ENCODE measurements around the gene ISCU.

Gene ISCU

GRCh38 chr12:108598553-108599250, 36.3 kb downstream of the ISCU start:
- intact Hi-C loops (cut with DNase I): no loop called here

DNA sequence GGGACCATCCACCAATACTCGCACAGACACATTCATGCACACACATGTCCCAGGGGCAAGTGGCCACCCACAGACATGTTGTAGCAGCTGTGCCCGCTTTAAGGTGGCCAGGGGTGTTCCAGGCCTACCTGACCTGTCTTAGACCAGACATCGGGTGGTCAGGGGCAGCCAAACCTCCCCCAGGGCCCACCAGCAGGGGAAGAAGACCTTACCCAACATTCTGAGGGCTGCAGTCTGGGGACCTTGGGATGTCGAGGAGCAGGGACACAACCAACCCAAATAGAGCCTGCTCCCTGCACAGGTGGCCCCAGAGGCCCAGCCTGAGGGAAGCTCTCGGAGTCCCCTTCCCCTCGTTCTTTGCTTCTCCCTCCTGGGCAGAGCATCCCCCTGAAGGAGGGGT, 37.1 kb downstream of the ISCU start:
- intact Hi-C loops (cut with DNase I): no loop called here
- DNase-seq: peak in 1 of 10 donors; percentile 35

More at GRCh38 chr12:108598553-108599250, 36.3 kb downstream of the ISCU start:
- peak in 1 of 10 donors; percentile 15 for DNase-seq

DNA sequence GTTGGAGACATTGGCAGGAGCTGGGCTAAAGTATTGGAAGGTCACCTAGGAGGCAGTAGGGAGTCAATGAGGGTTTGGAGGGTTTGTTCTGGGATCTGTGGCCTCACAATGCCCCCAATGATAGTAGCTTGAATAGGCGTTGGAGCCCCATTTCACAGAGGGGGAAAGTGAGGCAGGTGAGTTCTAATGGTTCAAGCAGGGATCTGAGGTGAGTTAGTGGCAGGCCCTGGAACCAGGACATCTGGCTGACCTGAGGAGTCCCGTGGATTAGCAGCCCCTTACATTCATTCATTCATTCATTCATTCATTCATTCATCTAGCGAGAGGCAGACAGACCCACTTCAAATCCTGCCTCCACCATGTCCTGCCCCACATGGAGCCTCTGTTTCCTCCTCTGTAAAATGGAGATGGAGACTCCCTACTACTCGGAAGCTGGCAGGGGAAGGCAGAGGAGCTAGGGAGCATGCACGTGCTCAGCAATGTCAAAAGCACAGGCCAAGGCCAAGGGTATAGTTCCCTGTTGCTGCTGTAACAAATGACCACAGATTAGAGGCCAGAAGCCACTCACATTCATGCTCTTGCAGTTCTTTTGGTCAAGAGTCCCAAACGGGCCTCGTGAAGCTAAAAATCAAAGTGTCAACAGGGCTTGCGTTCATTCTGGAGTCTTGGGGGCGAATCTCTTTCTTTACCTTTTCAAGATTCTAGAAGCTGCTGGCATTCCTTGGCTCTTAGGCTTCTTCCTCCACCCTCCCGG, 37.7 kb downstream of the ISCU start:
- intact Hi-C loops (cut with DNase I): no loop called here
- peak in 1 of 10 donors; percentile 19 for DNase-seq

GRCh38 chr12:108600702-108601007, 38.3 kb downstream of the ISCU start:
- intact Hi-C loops (cut with DNase I): no loop called here
- peak in 1 of 10 donors; percentile 8 for DNase-seq

- peak in 1 of 10 donors; percentile 35 for DNase-seq
- intact Hi-C loops (cut with DNase I): no loop called here
These were observed 39.9 kb downstream of the ISCU start for GRCh38 chr12:108602209-108602705.

- intact Hi-C loops (cut with DNase I): no loop called here
- peak in 2 of 10 donors; percentile 57 to 79 for DNase-seq
These were observed 40.7 kb downstream of the ISCU start for GRCh38 chr12:108602976-108603704.

GRCh38 chr12:108603743-108604142, 41.3 kb downstream of the ISCU start:
- intact Hi-C loops (cut with DNase I): no loop called here
- DNase-seq: no peak

- peak in 1 of 10 donors; percentile 55 for DNase-seq
- intact Hi-C loops (cut with DNase I): no loop called here
These were observed 42.0 kb downstream of the ISCU start for GRCh38 chr12:108604208-108604941.

GRCh38 chr12:108605000-108605689, 42.7 kb downstream of the ISCU start:
- intact Hi-C loops (cut with DNase I): no loop called here
- peak in 1 of 10 donors; percentile 15 for DNase-seq

GRCh38 chr12:108605690-108606406, 43.5 kb downstream of the ISCU start:
- intact Hi-C loops (cut with DNase I): no loop called here
- peak in 1 of 10 donors; percentile 2 for DNase-seq

DNA sequence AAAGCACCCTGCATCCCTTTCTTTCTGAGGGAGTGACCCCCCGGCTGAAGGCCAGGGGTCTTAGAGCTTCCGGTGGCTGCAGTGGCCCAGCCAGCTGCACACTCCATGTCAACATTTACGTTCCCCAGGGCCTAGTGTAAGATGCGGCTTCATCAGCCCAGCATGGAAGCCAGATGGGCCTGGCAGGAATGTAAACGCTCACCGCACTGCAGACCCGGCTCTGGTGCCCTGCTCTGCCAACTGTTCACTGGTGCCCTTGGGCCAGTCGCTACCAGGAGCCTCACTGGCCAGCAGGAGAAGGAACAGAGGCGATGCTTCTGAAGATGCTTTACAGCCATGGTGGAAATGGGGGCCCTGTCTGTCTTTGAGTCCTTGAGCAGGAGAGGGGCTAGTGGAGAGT, 44.1 kb downstream of the ISCU start:
- intact Hi-C loops (cut with DNase I): no loop called here
- no peak for DNase-seq

GRCh38 chr12:108607981-108608600, 45.7 kb downstream of the ISCU start:
- intact Hi-C loops (cut with DNase I): no loop called here

GRCh38 chr12:108608616-108609015, 46.2 kb downstream of the ISCU start:
- intact Hi-C loops (cut with DNase I): no loop called here
- peak in 1 of 10 donors; percentile 55 for DNase-seq

More at GRCh38 chr12:108607981-108608600, 45.7 kb downstream of the ISCU start:
- DNase-seq: peak in 1 of 10 donors; percentile 42

GRCh38 chr12:108609537-108610335, 47.3 kb downstream of the ISCU start:
- no peak for DNase-seq
- intact Hi-C loops (cut with DNase I): no loop called here

DNA sequence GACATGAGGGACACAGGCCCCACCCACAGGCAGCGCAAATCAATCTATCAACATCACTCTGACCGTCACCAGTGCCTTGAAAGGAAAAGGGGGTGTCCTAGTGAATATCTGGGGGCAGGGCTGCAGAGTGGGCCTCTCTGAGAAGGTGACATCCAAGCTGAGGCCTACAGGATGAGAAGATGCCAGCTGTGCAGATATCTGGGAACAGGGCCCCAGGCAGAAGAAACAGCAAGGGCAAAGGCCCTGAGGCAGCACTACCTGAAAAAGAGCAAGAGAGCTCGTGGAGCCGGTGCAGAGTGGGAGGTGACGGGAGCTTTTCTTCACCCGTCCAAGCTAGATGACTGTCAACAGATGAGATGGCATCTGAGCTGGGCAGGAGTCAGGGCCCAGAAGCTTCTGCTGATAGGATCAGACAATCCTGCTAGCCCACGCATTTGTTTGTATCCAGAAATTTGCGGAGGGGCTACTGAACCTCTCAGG, 48.0 kb downstream of the ISCU start:
- no peak for DNase-seq
- intact Hi-C loops (cut with DNase I): no loop called here

DNA sequence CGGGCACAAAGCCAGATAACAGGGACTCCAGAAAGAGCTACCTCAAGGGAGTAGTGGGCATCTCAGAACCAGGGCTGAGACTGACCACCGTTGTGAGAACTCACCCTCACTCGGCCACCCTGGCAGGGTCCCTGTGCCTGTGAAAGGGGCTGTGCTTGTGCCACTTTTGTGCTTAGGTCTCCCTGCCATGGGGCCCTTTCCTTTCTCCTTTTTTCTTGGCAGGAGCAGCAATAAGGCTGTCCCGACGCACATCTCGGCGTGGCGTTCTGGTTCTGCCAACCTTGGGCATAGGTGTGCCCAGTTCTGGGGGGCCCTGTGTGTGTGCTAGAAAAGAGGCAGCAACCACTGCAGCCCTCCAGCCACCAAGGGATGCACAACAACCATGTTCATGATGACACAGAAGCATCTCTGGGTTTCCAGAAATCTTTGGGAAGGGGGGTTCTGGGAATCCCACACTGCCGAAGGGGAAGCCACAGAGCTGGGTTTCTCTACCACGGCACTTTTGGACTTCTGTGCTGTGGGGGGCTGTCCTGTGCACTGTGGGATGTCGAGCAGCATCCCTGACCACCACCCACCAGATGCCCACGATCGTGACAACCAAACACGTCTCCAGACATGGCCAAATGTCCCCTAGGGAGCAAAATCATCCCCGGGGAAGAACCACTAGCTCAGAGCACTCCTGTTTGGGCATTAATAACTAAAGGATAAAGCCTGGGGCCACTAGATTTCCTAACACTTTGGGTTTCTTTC, 48.6 kb downstream of the ISCU start:
- DNase-seq: no peak
- intact Hi-C loops (cut with DNase I): no loop called here

DNA sequence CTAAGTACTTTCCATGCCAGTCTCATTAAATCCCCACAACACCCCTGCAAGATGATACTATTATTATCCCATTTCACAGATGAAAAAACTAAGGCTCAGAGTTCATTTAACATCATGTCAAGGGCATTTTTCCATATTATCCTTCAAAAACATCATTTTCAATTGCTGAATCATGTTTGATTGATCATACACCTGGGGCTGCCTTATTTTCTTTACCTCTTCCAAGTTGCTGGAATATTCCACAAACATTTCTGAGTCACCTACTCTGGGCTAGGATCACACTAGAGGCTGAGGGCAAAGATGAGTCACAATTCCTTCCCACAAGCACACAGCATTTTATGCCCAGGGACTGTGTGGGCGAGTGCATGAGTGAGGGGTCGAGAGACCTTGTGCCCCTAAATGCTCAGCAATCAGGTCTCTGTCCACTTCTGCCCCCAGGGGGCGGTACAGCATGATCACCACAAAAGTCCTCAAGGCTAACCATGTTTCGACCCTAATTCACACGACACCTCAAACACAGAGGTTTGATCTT, 49.6 kb downstream of the ISCU start:
- no peak for DNase-seq
- intact Hi-C loops (cut with DNase I): no loop called here

Measured in posterior cingulate gyrus (tissue), 11 donors.